HEK293 (cell line): Measurements from ENCODE around the gene MS4A14.

ENCODE experiments used
- CTCF ChIA-PET: fragments of 350-600 bp; formaldehyde crosslinking; extraction: SDS; loops from one replicate; lab custom pipeline; 2021; ENCODE audit warnings: antibody characterized with exemption; lab: Yijun Ruan, JAX
- POLR2A ChIA-PET: fragments of 300-600 bp; formaldehyde crosslinking; extraction: SDS; loops from one replicate; lab custom pipeline; 2020; ENCODE audit warnings: antibody characterized with exemption, inconsistent platforms; lab: Yijun Ruan, JAX
- H3K27ac ChIP-seq: fragments of 200-500 bp; sonication (Bioruptor generic); 2 replicates; pipeline ENCODE4 v1.5.1; 2014; ENCODE audit warnings: low read depth, low read length, control low read depth, inconsistent platforms; ENCODE audit errors: extremely low read depth
- H3K36me3 ChIP-seq, 2 experiments: fragments of 200-500 bp in 1 of 2; sonication (Bioruptor generic) in 1 of 2; 1 replicate in 1 of 2; 2 replicates in 1 of 2; pipeline ENCODE4 v1.5.1; 2014 to 2017; ENCODE audit warnings: inconsistent platforms in 2 of 2, low read length in 2 of 2; ENCODE audit not compliant: control insufficient read depth in 2 of 2, insufficient read depth in 1 of 2
- H3K4me1 ChIP-seq: fragments of 200-500 bp; sonication (Bioruptor generic); 2 replicates; pipeline ENCODE4 v1.5.1; 2014; ENCODE audit warnings: mild to moderate bottlenecking, low read length, inconsistent platforms; ENCODE audit not compliant: control insufficient read depth, insufficient read depth
- H3K4me3 ChIP-seq: 2 replicates; pipeline ENCODE4 v1.5.1; 2011; ENCODE audit warnings: low read depth, mild to moderate bottlenecking, control low read depth, low read length, moderate library complexity
- H3K9me3 ChIP-seq: fragments of 200-500 bp; sonication (Bioruptor generic); 2 replicates; pipeline ENCODE4 v1.5.1; 2014; ENCODE audit warnings: low read depth, low read length, inconsistent platforms; ENCODE audit not compliant: control insufficient read depth, insufficient read depth
- IKZF3 ChIP-seq: fragments of 450-650 bp; IDR thresholded peaks from 2 replicates; pipeline ENCODE4 v1.5.0; 2018; ENCODE audit warnings: missing biosample characterization, mild to moderate bottlenecking, missing genetic modification characterization, moderate library complexity
- SP2 ChIP-seq: fragments of 450-650 bp; formaldehyde crosslinking; IDR thresholded peaks from 2 replicates; pipeline ENCODE4 v1.5.1; 2016; ENCODE audit warnings: missing biosample characterization, missing genetic modification characterization
- ZNF211 ChIP-seq: fragments of 450-650 bp; formaldehyde crosslinking; IDR thresholded peaks from 2 replicates; pipeline ENCODE4 v1.5.1; 2016; ENCODE audit warnings: low read depth, missing biosample characterization, missing genetic modification characterization
- ZNF223 ChIP-seq: fragments of 450-650 bp; formaldehyde crosslinking; IDR thresholded peaks from 2 replicates; pipeline ENCODE4 v1.5.1; 2016; ENCODE audit warnings: missing biosample characterization, missing genetic modification characterization
- ZNF366 ChIP-seq: fragments of 450-650 bp; formaldehyde crosslinking; conservative IDR thresholded peaks from 2 replicates; pipeline ENCODE4 v1.5.1; 2016; ENCODE audit warnings: missing biosample characterization, missing genetic modification characterization
- ZNF521 ChIP-seq: fragments of 450-650 bp; formaldehyde crosslinking; IDR thresholded peaks from 2 replicates; pipeline ENCODE4 v1.5.1; 2017; ENCODE audit warnings: missing biosample characterization, mild to moderate bottlenecking, missing genetic modification characterization
- ZNF530 ChIP-seq: fragments of 450-650 bp; formaldehyde crosslinking; IDR thresholded peaks from 2 replicates; pipeline ENCODE4 v1.5.1; 2016; ENCODE audit warnings: low read depth, missing biosample characterization, missing genetic modification characterization
- ZNF677 ChIP-seq: fragments of 450-650 bp; IDR thresholded peaks from 2 replicates; pipeline ENCODE4 v1.5.0; 2018; ENCODE audit warnings: missing biosample characterization, mild to moderate bottlenecking, missing genetic modification characterization, moderate library complexity
- ZNF792 ChIP-seq: fragments of 450-650 bp; formaldehyde crosslinking; IDR thresholded peaks from 2 replicates; pipeline ENCODE4 v1.5.1; 2016; ENCODE audit warnings: missing biosample characterization, missing genetic modification characterization
- TF ChIP-seq, protein P1 (sequence below): fragments of 450-650 bp; formaldehyde crosslinking; IDR thresholded peaks from 2 replicates; pipeline ENCODE4 v1.5.1; 2016; ENCODE audit warnings: missing biosample characterization, missing genetic modification characterization
- TF ChIP-seq, protein P2 (sequence below): fragments of 450-650 bp; formaldehyde crosslinking; IDR thresholded peaks from 2 replicates; pipeline ENCODE4 v1.5.1; 2017; ENCODE audit warnings: missing biosample characterization, missing genetic modification characterization
- TF ChIP-seq, protein P3 (sequence below): fragments of 450-650 bp; formaldehyde crosslinking; IDR thresholded peaks from 2 replicates; pipeline ENCODE4 v1.5.1; 2016; ENCODE audit warnings: missing biosample characterization, missing genetic modification characterization
- TF ChIP-seq, protein P4 (sequence below): fragments of 450-650 bp; formaldehyde crosslinking; IDR thresholded peaks from 2 replicates; pipeline ENCODE4 v1.5.1; 2017; ENCODE audit warnings: missing biosample characterization, missing genetic modification characterization
- TF ChIP-seq, protein P5 (sequence below): fragments of 450-650 bp; formaldehyde crosslinking; IDR thresholded peaks from 2 replicates; pipeline ENCODE4 v1.5.1; 2016; ENCODE audit warnings: missing biosample characterization, missing genetic modification characterization
- TF ChIP-seq, protein P6 (sequence below): fragments of 450-650 bp; formaldehyde crosslinking; IDR thresholded peaks from 2 replicates; pipeline ENCODE4 v1.5.1; 2016; ENCODE audit warnings: missing biosample characterization, missing genetic modification characterization

The MS4A14 gene

DNA sequence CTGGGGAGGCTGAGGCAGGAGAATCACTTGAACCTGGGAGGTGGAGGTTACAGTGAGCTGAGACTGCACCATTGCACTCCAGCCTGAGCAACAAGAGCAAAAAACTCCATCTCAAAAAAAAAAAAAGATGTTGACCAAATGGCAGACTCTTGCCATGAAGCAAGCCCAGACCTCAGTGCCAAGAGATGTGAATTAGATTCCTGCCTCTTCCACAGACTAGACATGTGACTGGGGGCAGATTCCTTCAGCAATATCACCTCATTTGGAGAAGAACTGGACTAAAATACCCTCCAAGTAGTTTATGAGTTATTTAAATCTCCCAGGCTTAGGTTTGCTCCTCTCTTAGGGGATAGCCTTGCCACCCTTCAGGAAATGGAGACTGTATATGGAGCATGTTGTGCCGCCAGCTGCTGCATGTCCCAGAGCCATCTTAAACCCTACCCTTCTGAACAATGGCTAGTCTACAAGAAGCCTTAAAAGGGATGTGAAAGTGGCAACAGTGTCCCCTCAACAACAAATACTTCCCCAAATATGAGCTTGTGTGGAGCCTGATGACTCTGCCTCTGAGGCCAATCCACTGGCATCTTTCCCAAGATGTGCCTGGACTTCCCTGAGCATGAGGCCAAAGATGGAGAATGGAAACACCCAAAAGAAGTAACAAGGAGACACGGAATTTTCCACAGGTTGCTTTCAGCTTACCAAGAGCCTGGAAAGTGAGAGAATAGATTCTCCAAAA, 18.7 kb upstream of the MS4A14 start:
- Histone ChIP-seq H3K27ac (no peak overlapping the region), H3K9me3 (no peaks in the 10 kb centered on the region), H3K4me3 (no peak overlapping the region), H3K36me3 (no peaks in the 10 kb centered on the region), H3K4me1 (no peaks in the 10 kb centered on the region)
- POLR2A ChIA-PET = no interaction called here
- CTCF ChIA-PET = no interaction called here
- TF ChIP-seq, protein P1, sequence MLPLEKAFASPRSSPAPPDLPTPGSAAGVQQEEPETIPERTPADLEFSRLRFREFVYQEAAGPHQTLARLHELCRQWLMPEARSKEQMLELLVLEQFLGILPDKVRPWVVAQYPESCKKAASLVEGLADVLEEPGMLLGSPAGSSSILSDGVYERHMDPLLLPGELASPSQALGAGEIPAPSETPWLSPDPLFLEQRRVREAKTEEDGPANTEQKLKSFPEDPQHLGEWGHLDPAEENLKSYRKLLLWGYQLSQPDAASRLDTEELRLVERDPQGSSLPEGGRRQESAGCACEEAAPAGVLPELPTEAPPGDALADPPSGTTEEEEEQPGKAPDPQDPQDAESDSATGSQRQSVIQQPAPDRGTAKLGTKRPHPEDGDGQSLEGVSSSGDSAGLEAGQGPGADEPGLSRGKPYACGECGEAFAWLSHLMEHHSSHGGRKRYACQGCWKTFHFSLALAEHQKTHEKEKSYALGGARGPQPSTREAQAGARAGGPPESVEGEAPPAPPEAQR (tag by site-specific recombination) = no peak
- no peak for TF ChIP-seq ZNF792 (tag by site-specific recombination)

DNA sequence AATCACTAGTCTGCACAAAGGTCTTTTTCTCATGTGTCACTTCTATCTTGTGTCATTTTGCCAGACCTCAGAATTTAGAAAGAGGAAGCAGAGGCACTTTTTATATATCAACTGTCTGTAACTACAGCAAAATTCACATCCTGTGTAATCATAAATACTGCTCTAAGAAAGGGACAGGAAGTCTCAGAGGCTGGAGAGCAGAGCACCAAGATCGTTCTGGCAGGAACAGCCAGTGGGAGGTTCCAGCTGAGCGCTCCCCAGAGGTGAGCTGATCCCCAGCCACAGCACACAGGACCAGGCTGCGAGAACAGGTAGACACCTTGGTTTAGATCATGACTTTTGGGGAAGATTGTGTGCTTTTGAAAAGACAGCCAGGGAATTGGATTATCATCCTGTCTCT, 17.9 kb upstream of the MS4A14 start, which contains the start of gene MS4A7:
TSS of gene MS4A7 (plus strand) at position 179 of the 400 bp plus-strand sequence. CDS start 4,610 bp downstream, outside the sequence.
- ChIA-PET CTCF (no interaction called here), POLR2A (no interaction called here)
- no peaks in the 10 kb centered on the region for H3K9me3 ChIP-seq
- no peak within 1 kb of the TSS for H3K4me3 ChIP-seq
- TF ChIP-seq, protein P2, sequence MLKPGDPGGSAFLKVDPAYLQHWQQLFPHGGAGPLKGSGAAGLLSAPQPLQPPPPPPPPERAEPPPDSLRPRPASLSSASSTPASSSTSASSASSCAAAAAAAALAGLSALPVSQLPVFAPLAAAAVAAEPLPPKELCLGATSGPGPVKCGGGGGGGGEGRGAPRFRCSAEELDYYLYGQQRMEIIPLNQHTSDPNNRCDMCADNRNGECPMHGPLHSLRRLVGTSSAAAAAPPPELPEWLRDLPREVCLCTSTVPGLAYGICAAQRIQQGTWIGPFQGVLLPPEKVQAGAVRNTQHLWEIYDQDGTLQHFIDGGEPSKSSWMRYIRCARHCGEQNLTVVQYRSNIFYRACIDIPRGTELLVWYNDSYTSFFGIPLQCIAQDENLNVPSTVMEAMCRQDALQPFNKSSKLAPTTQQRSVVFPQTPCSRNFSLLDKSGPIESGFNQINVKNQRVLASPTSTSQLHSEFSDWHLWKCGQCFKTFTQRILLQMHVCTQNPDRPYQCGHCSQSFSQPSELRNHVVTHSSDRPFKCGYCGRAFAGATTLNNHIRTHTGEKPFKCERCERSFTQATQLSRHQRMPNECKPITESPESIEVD (tag by site-specific recombination) = no peak
- TF ChIP-seq ZNF211 (no peak), ZNF521 (no peak), SP2 (tag by site-specific recombination) (no peak)
- TF ChIP-seq, protein P3, sequence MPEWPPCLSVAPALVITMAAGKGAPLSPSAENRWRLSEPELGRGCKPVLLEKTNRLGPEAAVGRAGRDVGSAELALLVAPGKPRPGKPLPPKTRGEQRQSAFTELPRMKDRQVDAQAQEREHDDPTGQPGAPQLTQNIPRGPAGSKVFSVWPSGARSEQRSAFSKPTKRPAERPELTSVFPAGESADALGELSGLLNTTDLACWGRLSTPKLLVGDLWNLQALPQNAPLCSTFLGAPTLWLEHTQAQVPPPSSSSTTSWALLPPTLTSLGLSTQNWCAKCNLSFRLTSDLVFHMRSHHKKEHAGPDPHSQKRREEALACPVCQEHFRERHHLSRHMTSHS (tag by site-specific recombination) = no peak
- TF ChIP-seq, protein P4, sequence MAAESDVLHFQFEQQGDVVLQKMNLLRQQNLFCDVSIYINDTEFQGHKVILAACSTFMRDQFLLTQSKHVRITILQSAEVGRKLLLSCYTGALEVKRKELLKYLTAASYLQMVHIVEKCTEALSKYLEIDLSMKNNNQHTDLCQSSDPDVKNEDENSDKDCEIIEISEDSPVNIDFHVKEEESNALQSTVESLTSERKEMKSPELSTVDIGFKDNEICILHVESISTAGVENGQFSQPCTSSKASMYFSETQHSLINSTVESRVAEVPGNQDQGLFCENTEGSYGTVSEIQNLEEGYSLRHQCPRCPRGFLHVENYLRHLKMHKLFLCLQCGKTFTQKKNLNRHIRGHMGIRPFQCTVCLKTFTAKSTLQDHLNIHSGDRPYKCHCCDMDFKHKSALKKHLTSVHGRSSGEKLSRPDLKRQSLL (tag by site-specific recombination) = no peak
- no peak within 1 kb of the TSS for H3K27ac ChIP-seq
- H3K4me1 ChIP-seq = no peaks in the 10 kb centered on the region
- H3K36me3 ChIP-seq = no peaks in the 10 kb centered on the region

DNA sequence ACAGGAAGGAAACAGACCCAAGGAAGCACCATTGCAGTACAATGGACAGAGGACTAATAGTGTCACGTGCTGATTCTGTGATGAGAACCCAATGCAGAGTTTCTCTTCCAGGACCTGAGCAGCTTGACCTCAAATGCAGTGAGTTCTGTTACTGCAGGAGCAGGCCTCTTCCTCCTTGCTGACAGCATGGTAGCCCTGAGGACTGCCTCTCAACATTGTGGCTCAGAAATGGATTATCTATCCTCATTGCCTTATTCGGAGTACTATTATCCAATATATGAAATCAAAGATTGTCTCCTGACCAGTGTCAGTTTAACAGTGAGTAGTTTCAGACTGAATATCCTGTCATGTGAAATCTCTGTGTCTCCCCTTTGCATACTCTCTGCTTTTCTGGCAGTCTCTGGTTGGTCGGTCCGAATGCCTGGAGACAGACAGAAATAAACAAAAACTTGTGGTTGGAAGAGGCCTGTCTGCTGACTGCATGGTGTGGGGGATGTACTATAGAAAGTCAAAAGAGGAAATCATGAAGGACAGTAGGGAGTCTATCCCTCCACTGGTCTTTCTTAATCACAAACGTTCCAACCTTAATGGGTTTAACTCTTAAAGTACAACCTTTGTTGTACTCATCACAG, 6.9 kb upstream of the MS4A14 start:
- no peaks in the 10 kb centered on the region for H3K4me1 ChIP-seq
- H3K4me3 ChIP-seq = no peak overlapping the region
- no peak for TF ChIP-seq ZNF677 (tag by site-specific recombination)
- no peak for TF ChIP-seq ZNF223 (tag by site-specific recombination)
- no peak for TF ChIP-seq ZNF366 (tag by site-specific recombination)
- TF ChIP-seq, protein P5, sequence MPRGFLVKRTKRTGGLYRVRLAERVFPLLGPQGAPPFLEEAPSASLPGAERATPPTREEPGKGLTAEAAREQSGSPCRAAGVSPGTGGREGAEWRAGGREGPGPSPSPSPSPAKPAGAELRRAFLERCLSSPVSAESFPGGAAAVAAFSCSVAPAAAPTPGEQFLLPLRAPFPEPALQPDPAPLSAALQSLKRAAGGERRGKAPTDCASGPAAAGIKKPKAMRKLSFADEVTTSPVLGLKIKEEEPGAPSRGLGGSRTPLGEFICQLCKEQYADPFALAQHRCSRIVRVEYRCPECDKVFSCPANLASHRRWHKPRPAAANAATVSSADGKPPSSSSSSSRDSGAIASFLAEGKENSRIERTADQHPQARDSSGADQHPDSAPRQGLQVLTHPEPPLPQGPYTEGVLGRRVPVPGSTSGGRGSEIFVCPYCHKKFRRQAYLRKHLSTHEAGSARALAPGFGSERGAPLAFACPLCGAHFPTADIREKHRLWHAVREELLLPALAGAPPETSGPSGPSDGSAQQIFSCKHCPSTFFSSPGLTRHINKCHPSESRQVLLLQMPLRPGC = no peak
- no peak for TF ChIP-seq ZNF530 (tag by site-specific recombination)
- no peak for TF ChIP-seq ZNF521
- TF ChIP-seq, protein P6, sequence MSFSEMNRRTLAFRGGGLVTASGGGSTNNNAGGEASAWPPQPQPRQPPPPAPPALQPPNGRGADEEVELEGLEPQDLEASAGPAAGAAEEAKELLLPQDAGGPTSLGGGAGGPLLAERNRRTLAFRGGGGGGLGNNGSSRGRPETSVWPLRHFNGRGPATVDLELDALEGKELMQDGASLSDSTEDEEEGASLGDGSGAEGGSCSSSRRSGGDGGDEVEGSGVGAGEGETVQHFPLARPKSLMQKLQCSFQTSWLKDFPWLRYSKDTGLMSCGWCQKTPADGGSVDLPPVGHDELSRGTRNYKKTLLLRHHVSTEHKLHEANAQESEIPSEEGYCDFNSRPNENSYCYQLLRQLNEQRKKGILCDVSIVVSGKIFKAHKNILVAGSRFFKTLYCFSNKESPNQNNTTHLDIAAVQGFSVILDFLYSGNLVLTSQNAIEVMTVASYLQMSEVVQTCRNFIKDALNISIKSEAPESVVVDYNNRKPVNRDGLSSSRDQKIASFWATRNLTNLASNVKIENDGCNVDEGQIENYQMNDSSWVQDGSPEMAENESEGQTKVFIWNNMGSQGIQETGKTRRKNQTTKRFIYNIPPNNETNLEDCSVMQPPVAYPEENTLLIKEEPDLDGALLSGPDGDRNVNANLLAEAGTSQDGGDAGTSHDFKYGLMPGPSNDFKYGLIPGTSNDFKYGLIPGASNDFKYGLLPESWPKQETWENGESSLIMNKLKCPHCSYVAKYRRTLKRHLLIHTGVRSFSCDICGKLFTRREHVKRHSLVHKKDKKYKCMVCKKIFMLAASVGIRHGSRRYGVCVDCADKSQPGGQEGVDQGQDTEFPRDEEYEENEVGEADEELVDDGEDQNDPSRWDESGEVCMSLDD (tag by site-specific recombination) = no peak
- no peak for TF ChIP-seq IKZF3 (tag by site-specific recombination)
- no peak overlapping the region for H3K27ac ChIP-seq
- CTCF ChIA-PET = interaction anchor here (0.6 to 0.9 kb wide), 2 partner anchors 26 to 1456 kb away, joined by 3 read pairs; no protein-coding TSS in a partner anchor
- H3K36me3 ChIP-seq = no peaks in the 10 kb centered on the region
- H3K9me3 ChIP-seq = no peaks in the 10 kb centered on the region
- POLR2A ChIA-PET = no interaction called here
